H1 (cell line): ENCODE measurements around the gene NME1. TPM values are rescaled to one million over a fixed set of nuclear protein-coding genes. Genes with fewer than 3 reads are reported as not detected.

Experiments
- ASH2L ChIP-seq: fragments of 200-600, 300-600 bp; sonication (generic); IDR thresholded peaks from one replicate; pipeline ENCODE4 v1.7.1; 2017; ENCODE audit warnings: low read length
- JUND ChIP-seq: IDR thresholded peaks from 2 replicates; pipeline ENCODE4 v1.6.1; 2011; ENCODE audit warnings: mild to moderate bottlenecking, improper control_type of control experiment, low read length
- POU5F1 ChIP-seq: IDR thresholded peaks from 2 replicates; pipeline ENCODE4 v1.6.1; 2011; ENCODE audit warnings: low read depth, mild to moderate bottlenecking, low read length, moderate library complexity
- TAF1 ChIP-seq: IDR thresholded peaks from 2 replicates; pipeline ENCODE4 v1.6.1; 2011; ENCODE audit warnings: mild to moderate bottlenecking, low read depth, low read length
- polyA plus RNA-seq, 7 experiments: library from polyadenylated mRNA; depleted of rRNA in 3 of 7; stranded (reverse) in 5 of 7; unstranded in 2 of 7; fragments of >200 nt in 5 of 7; fragments of 200-250 nt in 2 of 7; gene quantifications; 1 replicate in 5 of 7; 2 replicates in 1 of 7; 4 replicates in 1 of 7; pipeline versions ENCODE4 v1.2.1 to v1.2.3, GENCODE V29; 2011 to 2013; ENCODE audit warnings: missing spikeins in 2 of 7, mixed read lengths in 2 of 7
- total RNA-seq: library from RNA; stranded (reverse); fragmentation: NEBNext Ultra II Directional; extraction: Animal tissue kit (Norgen Biotek cat#: 25700); gene quantifications from 2 replicates; pipeline ENCODE4 v1.2.1, GENCODE V29; 2021

Gene NME1
- total and polyA plus RNA-seq, 2 of the 8 experiments (the other 6 are each of a cell fraction or from before 2014, with no cell fraction given): 307 to 380 TPM

DNA sequence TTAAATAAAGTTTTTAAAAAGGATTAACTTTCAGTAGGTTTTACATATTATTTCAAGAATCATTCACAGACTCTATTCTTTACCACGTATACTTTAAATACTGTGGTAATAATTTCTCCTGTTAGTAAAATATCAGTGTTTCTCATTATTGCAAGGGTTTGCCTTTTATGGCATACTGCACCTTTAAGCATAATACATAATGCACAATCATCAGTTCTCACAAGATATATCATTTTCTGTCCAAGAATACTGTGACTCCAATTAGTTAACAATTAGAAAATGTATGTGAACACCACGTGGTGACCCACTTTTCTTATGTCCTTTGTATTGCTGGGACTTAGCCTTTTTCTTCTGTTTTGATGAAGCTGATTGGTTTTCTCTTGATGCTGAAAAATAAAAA, 38.5 kb downstream of the NME1 start (continued):
- TF ChIP-seq ASH2L (no peak), JUND (no peak), TAF1 (no peak), POU5F1 (no peak)
- TF ChIP-seq, all 59 proteins: peak for 0
